ENCODE measurements around the gene FAM181A.
A peak's percentile ranks its signal among the peaks of the same experiment; 100 is the strongest.

Gene FAM181A

DNA sequence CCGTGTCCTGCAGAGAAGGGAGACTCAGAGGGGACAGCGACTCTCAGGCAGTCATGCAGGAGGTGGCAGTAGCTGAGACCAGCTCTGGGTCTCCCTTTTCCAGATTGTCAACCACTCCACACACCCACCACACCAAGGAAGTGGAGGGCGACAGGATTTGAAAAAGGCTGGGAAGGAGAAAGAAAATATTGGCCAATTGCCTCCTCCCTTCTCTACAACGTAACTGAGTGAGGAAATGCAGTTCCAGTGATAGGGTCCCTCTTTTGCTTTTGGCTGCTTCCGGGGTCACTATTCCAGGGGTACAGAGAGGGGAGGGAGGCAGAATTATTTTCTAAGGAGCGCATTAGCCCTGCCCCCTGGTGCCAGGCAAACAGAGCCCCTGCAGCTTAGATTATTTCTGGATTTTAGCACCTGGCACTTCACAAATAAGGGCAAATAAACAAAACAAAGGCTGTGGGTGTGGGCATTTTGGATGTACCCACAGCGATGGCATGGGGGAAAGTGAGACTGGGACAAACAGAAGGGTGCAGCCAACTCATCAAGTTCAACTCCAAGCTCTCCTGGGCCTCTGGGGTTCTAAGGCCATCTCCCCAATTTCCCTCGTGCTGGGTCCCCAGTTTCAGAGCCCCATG lies 28.8 kb downstream of the FAM181A start:
- H3K9me3 ChIP-seq: no peaks in the 10 kb centered on the region
- H3K4me3 ChIP-seq (ENCODE audit: low read depth in 1 of 2, low read length in 1 of 2): peak overlapping the region in 1 of 2 experiments; percentile 45
- TF ChIP-seq, protein P1, sequence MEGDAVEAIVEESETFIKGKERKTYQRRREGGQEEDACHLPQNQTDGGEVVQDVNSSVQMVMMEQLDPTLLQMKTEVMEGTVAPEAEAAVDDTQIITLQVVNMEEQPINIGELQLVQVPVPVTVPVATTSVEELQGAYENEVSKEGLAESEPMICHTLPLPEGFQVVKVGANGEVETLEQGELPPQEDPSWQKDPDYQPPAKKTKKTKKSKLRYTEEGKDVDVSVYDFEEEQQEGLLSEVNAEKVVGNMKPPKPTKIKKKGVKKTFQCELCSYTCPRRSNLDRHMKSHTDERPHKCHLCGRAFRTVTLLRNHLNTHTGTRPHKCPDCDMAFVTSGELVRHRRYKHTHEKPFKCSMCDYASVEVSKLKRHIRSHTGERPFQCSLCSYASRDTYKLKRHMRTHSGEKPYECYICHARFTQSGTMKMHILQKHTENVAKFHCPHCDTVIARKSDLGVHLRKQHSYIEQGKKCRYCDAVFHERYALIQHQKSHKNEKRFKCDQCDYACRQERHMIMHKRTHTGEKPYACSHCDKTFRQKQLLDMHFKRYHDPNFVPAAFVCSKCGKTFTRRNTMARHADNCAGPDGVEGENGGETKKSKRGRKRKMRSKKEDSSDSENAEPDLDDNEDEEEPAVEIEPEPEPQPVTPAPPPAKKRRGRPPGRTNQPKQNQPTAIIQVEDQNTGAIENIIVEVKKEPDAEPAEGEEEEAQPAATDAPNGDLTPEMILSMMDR (IDR thresholded peaks at IDR 0.05): no peak
- no peaks in the 10 kb centered on the region for H3K36me3 ChIP-seq
- peaks cover 12 to 54% of the 10 kb centered on the region in 2 experiments for H3K4me1 ChIP-seq (ENCODE audit: control insufficient read depth in 1 of 2, insufficient read depth in 1 of 2, low read depth in 1 of 2, low read length in 1 of 2)
- H3K27me3 ChIP-seq: no peaks in the 10 kb centered on the region
- H3K27ac ChIP-seq: peak overlapping the region; percentile 92

DNA sequence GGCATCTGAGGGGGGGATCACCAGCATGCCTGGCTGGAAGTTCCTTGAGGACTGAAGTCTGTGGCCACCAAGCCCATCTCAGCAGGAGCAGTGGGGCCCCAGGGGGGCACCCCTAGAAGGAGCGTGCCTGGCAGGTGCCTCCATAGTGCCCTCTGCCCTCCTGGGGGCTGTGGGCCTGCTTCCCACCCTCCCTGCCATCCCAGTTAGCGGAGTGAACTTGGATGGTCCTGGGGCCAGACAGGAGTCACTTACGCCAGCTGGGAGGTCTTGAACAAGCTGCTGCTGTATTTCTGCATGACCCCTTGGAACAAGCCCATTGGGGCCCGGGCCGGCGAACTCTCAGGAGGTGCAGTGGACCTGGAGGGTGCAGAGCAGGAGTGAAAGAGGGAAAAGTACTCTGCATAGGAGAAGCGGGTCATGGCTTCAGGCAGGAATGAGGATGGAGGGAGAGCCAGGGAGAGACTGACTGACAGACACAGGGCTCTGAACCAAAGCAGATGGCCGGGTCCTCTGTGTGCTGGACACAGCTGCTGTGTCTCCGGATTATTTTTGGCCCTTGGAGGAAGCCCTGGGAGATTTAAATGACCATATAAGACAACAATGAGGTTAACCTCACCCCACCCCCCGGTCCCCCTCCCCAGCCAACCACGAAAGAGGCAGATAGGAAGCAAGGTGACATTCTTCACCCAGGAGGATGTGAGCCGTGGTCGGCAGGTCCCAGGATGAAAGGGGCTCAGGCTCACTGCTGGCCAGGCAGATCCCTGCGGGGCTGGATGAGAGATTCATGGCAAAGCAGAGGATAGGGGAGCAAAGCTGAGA lies 29.6 kb downstream of the FAM181A start:
- Histone ChIP-seq H3K27me3 (no peaks in the 10 kb centered on the region), H3K27ac (peak overlapping the region; percentile 92), H3K36me3 (no peaks in the 10 kb centered on the region), H3K4me1 (ENCODE audit: control insufficient read depth in 1 of 2, insufficient read depth in 1 of 2, low read depth in 1 of 2, low read length in 1 of 2) (peaks cover 12 to 62% of the 10 kb centered on the region in 2 experiments), H3K9me3 (no peaks in the 10 kb centered on the region), H3K4me3 (ENCODE audit: low read depth in 1 of 2, low read length in 1 of 2) (no peak overlapping the region)
- TF ChIP-seq, protein P1 (IDR thresholded peaks at IDR 0.05): no peak

GRCh38 chr14:93957333-93957710 lies 30.2 kb downstream of the FAM181A start:
- Histone ChIP-seq H3K27me3 (no peaks in the 10 kb centered on the region), H3K36me3 (no peaks in the 10 kb centered on the region), H3K9me3 (no peaks in the 10 kb centered on the region), H3K4me3 (ENCODE audit: low read depth in 1 of 2, low read length in 1 of 2) (no peak overlapping the region), H3K27ac (no peak overlapping the region), H3K4me1 (ENCODE audit: control insufficient read depth in 1 of 2, insufficient read depth in 1 of 2, low read depth in 1 of 2, low read length in 1 of 2) (peaks cover 12 to 66% of the 10 kb centered on the region in 2 experiments)
- TF ChIP-seq, protein P1 (IDR thresholded peaks at IDR 0.05): no peak

GRCh38 chr14:93957751-93958566 lies 30.8 kb downstream of the FAM181A start:
- TF ChIP-seq, protein P1 (IDR thresholded peaks at IDR 0.05): no peak
- H3K27me3 ChIP-seq: no peaks in the 10 kb centered on the region
- no peak overlapping the region for H3K4me3 ChIP-seq (ENCODE audit: low read depth in 1 of 2, low read length in 1 of 2)
- H3K27ac ChIP-seq: no peak overlapping the region
- H3K36me3 ChIP-seq: no peaks in the 10 kb centered on the region
- H3K9me3 ChIP-seq: no peaks in the 10 kb centered on the region
- H3K4me1 ChIP-seq (ENCODE audit: control insufficient read depth in 1 of 2, insufficient read depth in 1 of 2, low read depth in 1 of 2, low read length in 1 of 2): peaks cover 15 to 72% of the 10 kb centered on the region in 2 experiments

DNA sequence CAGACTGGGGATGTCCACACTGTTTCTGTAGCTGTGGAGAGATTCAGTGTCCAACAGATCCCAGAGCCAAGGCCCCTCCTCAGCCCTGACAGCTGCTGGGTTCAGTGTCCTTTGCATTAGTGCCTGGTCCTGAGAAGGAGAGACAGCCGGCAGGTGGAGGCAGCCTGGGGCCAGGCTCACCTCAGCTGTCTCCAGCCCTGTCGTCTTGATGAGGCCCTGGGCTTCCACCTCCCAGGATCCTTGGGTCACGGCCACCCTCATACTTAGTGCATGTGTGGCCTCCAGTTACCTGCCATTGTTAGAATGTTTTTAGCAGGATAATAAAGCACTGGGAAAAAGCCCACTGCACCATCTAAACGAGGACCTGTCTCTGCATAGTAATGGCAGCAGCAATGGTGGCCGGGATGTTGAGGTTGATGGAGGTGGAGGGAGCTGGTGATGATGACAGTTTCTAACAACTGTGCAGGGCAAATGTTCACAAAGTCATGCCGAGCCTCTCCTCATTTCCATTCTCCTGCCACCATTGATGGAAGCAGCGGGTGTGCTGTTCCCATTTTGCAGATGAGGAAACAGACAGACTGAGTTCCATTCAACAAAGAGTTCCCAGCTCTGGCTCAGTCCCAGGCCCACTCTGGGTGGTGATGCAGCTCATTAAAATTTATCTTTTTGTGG lies 31.6 kb downstream of the FAM181A start:
- TF ChIP-seq, protein P1 (IDR thresholded peaks at IDR 0.05): no peak
- Histone ChIP-seq H3K27me3 (no peaks in the 10 kb centered on the region), H3K27ac (peak overlapping the region; percentile 75), H3K4me1 (ENCODE audit: control insufficient read depth in 1 of 2, insufficient read depth in 1 of 2, low read depth in 1 of 2, low read length in 1 of 2) (peaks cover 19 to 80% of the 10 kb centered on the region in 2 experiments), H3K4me3 (ENCODE audit: low read depth in 1 of 2, low read length in 1 of 2) (peak overlapping the region in 1 of 2 experiments; percentile 30), H3K9me3 (no peaks in the 10 kb centered on the region), H3K36me3 (no peaks in the 10 kb centered on the region)

All from neutrophil (primary cell).